Femur (tissue), 1 donor: ENCODE measurements around the gene SFMBT2.
"Not testable (repeated sequence)": the region's sequence is repeated elsewhere in the genome, so short reads cannot be mapped to it uniquely, and the experiment has no call there.

ENCODE experiments used
- DNase-seq: peaks from one replicate; pipeline ENCODE4 v3.0.0-alpha.2; 2017

Gene SFMBT2

DNA sequence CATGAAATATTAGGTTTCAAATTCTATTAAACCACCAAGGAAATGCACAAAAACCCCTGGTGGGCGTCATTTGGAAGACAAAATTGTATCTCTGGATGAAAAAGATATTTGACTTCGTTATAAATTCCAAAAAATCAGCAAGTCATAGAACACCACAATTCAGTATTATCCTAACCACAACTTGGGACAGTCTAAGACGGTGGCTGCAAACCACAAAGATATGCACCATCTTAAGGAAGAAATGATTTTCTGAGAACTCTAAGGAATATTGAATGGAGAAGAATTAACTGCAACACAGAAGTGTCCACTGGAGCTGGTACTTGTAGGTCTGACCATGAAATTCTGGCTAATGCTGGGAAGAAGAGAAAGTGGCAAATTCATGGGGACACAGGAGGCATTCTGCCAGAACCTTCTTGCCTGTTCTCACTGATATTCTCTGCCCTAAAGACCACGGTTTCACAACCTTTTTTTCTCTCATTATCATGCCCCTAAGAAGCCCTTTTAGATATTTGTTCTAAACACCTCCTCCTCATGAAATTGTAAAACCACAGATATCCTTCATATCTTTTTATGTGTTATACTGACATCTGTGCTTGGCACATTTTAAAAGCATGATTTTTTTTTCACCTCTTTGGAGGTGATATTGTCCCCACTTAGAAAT is 92.9 kb downstream of the SFMBT2 start:
- no peak for DNase-seq

DNA sequence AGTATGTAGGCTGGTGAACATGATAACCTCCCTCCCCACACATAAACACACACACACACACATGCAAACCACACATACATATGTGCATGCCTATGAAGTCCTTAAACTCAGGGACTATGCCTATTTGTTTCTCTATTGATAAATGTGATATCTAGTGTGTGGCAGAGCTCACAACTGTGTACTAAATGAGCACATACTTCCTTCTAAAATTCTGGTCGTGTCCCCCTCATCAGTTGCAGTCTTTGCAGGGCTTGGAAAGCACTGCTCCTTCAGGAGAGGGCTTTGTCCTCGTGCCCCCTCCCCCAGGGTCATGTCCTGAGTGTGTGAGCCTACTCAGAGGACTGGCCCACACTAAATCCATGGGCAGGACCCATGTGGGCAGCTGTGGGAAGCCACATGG is 94.0 kb downstream of the SFMBT2 start:
- DNase-seq = no peak

DNA sequence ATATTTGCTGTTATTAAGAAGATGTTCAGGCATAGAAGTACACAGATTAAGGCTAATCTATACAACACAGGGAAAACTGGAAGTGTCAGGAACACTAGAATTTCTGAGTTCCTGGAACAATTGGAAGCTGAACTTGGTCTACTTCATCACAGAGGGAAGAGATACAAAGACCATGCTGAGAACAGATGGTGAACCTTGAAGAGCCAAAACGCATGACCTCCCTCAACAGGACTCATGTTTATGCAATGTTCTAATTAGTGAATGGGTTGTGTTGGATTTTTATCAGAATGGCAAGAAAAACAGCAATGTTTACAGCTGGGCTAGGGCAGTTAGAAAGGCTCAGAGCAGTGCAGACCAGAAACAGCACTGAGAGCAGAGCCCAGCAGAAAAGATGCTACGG is 94.9 kb downstream of the SFMBT2 start:
- DNase-seq = no peak

DNA sequence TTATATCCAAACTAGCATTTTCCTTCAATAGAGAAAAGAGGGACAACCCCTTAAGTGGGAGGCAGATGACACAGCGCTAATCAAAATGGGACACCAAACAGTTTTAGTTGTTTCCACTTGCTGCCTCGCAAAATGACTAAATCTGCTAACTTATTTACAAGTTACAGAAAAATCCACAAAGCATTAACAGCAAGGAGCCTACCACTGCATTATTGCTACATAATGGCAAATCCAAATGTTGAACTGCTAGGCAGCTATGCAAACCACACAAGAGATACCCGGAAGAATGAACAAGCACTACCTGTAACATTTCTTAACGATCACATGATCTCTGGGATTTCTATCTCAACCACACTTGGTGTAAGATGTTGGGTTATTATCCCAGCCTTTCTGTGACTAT is 96.7 kb downstream of the SFMBT2 start:
- no peak for DNase-seq

DNA sequence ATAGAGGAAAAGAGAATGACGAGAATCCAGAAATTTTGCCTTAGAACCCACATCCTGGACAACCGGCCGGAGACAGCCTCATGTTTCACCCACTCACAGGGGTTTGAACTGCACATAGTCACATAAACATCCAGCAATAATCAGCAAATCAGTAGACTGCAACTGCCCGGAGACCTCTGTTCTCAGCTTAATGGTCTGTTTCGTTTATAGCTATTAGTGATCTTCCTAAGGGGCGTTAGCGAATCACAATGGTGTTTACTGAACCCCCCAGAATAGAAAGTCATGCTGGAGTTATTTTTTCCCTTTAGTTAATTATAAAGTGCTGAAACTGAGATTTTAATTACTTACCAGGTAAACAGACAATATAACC is 98.4 kb downstream of the SFMBT2 start:
- DNase-seq = no peak

DNA sequence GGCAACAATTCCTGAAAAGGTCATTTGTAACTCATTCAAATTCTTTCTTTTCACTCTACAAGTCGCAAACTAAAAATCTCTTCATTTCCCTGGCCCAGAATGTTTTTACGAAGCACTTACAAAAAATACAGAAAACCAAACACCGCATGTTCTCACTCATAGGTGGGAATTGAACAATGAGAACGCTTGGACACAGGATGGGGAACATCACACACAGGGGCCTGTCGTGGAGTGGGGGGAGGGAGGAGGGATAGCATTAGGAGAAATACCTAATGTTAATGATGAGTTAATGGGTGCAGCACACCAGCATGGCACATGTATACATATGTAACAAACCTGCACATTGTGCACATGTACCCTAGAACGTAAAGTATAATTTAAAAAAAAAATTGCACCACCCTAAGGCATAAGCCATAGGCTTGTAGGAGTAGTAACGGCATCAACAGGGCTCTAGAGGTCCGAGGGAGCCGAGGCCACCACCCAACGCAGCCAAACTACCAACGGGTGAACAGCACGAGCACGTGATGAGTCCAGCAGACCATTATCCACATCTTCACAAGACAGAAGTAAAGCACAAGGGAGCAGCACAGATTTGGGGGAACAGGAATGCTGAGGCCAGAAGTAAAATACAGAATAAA is 98.9 kb downstream of the SFMBT2 start:
- DNase-seq = not testable (repeated sequence)

DNA sequence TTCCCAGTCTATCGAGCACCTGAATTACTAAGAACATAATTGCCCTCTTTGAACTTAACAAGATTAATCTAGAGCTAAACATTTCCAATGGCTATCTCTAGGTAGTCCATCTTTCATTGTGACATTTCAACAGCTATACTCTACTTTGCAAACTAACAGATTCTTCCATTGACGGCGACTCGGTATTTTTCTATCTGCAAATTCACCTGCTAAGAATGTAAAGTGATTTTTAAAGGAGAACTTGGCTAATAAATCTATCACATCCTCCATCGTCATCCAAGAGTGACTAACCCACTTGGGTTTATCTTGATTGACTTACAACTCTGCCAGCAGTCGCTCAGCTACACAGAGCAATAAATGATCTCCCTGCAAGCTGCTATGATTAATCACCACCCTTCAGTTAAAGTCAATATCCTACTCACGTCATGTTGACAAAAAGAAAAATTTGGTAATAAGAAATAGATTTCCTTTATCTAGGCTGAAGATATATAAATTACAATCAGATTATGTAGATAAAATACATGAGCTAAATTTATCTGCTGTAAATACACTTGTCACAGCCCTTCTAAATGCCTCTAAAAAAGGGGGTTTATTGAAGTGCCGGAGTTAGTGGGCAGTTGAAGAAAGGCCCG is 99.5 kb downstream of the SFMBT2 start:
- no peak for DNase-seq

DNA sequence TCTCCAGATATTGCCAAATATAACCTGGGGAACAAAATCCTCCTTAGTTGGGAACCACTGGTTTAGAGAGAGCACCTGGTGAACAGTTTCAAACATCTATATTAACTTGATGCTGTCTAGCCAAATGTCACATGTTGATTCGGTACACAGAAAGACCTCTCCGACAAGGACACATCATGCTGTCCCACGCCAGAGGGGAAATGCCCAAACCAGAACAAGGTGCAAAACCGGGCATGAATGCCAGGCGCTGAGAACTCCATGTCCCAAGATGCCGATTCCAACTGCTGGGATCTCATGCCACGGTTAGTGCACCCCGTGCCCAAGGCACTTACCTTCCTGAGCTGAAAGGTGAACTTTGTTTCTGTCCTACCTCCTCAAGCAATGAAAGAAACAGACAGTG is 100.8 kb downstream of the SFMBT2 start:
- no peak for DNase-seq

DNA sequence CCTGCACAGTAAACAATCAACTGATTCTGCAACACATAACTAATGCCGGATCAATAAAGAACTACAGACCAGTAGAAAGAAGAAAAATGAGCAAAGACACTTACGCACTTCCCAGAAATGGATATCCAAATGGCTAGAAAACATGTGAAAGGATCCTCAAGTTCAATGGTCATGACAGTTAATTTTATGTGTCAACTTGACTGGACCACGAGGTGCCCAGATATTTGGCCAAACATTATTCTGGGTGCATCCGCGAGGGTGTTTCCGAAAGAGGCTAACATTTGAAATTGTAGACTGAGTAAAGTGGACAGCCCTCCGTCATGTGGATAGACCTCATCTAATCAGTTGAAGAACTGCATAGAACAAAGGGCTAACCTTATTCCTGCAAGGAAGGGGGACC is 102.0 kb downstream of the SFMBT2 start:
- no peak for DNase-seq

DNA sequence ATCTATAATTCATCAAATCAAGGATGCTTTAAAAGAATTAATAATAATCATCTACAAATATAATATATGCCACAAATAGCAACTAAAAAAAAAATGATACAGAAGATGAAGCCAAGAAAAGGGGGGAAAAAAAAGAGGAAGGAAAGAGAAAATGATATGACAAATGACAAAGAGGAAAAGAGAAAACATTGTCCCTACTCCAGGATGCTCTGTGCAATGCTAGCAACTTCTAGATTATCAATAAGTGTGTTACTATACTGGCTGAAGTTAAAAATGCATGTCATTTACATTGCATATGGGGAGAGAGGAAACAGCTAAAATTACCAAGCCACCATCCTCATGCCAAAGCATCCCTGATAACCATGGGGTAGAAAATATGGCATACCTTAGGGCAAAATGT is 104.2 kb downstream of the SFMBT2 start:
- DNase-seq = no peak

DNA sequence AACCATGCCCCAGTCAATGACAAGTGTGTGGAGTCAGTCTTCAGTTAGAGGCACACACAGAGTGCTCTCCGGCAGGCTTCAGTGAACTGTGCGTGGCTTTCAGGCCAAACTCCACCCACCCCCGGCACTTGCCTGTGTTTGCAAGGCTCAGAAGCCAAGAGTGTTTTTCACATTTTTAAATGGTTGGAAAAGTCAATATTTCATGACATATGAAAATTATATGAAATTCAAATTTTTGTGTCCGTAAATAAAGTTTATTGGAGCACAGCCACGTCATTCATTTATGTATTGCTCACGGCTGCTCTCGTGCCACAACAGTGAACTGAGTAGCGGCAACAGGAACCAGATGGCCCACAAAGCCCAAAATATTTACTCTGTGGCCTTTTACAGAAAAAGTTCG is 104.7 kb downstream of the SFMBT2 start:
- no peak for DNase-seq

DNA sequence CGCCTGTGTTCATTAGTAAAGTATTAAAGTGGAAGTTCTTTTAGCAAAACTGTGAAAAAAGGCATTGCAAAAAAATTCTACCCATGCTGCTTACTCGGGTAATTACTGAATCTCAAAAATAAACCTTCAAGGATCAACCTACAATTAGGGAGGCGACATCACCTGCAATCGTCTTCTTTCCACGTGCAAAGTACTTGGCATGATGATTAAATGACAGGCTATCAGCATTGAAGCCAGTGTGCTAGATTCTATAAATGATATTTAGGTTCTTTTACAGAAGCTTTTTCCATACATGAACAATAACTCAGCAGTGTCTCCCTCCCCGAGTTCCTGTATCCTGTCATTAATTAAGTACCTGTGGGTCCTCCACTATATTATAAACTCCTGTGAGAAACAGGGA is 105.8 kb downstream of the SFMBT2 start:
- DNase-seq = no peak

DNA sequence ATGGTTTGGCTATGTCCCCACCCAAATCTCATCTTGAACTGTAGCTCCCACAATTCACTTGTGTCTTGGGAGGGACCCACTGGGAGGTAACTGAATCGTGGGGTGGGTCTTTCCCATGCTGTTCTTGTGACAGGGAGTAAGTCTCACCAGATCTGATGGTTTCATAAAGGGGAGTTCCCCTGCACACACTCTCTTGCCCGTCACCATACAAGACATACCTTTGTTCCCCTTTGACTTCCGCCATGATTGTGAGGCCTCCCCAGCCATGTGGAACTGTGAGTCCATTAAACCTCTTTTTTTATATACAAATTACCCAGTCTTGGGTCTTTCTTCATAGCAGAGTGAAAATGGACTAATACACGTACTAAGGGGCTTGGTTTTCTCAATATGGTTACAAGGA is 106.7 kb downstream of the SFMBT2 start:
- DNase-seq = no peak

DNA sequence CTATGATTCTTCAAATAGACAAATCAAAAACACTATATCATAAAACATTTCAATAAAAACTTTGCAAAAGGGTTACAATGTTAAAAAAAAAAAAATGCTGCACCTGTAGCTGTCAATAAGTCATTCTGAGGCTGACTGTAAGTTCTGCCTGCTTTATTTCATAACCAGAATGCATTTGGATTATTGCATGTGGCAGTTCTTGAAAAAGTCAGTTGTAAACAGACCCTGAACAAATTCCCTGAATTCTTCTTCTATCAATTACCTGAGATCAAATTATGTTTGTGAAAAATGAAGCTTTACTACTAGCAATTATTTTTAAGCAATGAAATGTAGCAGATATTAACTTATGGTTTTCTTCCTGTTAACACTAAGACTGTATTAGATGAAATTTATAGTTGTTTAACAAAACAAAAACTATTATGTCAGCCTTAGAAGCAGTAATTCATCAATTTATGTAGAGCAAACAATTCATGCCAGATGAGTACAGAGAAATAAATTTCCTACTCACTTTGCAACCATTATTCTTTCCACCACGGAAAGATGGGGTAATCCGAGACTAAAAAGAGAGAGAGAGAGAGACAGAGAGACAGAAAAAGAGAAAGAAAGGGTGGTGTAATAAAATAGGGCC is 107.8 kb downstream of the SFMBT2 start:
- no peak for DNase-seq

DNA sequence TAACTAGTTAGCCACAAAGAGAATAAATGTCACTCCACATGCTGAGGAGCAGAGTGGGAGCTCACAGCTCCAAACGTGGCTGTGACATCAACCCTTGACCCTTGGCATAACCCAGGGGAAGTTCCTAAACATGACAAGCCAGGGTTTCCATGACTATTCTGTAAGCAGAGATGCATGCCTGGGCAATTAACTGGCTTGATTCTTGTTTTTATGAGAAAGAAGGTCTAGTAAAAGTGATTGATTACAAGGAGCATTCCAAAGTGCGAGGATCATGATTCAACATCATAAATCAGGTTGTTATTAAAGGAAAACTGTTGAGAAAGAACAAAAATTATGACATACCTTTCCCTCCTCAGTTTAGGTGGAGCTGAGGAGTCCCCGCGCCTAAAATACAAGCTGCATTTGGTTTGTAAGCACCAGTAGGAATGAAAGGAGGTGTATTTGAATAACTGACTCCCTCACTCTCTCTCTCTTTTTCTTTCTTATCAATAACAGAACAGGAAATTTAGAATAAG is 108.4 kb downstream of the SFMBT2 start:
- no peak for DNase-seq

DNA sequence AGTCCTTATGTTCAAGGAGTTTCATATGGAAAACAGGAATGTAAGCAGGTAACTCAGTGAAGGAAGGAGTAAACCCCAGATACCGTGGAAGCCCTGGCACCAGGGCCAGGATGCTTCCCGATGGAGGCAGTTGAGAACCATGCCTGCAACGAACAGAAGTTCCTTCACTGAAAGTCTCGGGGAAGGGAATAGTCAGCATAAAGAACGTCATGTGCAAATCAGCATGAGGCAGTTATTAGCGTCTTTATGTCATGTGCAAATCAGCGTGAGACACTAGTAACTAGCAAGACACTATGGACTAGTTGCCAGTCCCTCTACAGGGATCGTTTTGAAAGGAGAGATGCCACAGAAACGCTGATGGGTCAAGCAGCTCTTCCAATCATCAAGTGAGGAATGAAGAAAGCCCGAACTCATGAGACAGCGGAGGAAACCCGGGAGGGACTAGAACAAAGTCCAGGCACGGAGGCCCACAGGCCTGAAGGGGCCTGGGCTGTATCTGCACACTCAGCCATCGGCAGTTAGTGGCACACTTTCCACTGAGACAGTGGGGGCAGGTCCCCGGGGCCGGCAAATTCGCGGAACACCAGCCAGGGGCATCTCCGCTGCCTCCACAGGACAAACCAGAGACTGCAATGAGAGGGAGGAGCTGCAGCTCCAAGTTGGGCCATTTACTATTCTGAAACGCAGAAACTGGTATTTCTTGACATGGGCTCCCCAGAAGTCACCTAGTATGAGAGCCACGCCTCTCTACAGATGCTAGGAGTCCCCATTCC is 109.6 kb downstream of the SFMBT2 start:
- no peak for DNase-seq

DNA sequence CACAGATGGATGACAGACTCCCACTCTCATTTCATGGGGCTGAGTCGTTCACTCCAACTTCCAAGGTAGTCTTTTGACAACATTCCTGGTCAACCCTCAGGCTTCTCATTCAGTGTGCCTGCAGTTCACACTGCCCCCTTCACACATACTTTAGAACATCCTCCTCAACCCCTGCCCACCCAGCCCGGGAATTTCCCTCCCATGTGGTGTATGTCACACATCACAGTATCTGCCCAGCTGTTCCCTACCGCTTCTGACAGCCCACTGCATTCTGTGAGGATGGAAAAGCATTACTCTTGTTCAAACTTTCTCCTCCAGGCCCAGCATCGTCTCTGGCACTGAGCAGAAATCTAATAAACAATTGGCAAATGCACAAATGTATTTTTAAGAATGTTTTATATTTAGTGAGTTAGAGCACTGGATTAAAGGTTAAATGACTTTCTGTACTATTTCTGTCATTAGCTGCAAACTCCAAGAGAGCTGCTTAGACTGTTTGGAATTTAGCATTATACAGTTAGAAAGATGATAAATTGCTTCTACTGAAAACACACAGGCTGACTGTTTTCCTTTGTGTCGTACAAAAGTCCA is 110.4 kb downstream of the SFMBT2 start:
- peak; percentile 34 for DNase-seq

DNA sequence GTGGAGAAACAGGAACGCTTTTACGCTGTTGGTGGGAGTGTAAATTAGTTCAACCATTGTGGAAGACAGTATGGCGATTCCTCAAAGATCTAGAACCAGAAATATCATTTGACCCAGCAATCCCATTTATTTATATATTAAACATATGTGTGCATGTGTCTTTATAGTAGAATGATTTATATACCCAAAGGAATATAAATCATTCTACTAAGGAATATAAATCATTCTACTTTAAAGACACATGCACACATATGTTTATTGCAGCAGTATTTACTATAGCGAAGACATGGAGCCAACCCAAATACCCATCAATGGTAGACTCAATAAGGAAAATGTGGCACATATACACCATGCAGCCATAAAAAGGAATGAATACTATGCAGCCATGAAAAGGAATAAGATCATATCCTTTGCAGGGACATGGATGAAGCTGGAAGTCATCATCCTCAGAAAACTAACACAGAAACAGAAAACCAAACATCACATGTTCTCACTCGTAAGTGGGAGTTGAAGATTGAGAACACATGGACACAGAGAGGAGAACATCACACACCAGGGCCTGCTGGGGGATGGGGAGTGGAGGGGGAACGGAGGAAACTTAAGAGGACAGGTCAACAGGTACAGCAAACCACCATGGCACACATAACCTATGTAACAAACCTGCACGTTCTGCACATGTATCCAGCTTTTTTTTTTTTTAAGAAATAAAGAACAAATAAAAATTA is 111.1 kb downstream of the SFMBT2 start:
- DNase-seq = not testable (repeated sequence)

DNA sequence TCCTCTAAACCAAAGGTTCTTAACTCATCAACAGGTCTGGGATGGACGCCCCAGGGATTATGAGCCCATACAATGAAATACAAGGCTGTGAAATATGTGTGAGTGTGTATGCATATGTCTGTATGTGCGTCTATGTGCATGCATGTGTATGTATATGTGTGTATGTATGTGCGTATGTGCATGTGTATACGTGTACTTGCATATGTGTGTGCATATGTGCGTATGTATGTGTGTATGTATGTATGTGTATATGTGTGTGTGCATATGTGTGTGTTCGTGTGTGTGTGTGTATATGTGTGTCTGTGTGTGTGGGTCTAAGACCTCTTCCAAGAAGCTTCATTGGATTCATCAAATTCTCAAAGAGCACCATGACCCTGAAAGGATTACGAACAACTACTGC is 112.3 kb downstream of the SFMBT2 start:
- DNase-seq = no peak

DNA sequence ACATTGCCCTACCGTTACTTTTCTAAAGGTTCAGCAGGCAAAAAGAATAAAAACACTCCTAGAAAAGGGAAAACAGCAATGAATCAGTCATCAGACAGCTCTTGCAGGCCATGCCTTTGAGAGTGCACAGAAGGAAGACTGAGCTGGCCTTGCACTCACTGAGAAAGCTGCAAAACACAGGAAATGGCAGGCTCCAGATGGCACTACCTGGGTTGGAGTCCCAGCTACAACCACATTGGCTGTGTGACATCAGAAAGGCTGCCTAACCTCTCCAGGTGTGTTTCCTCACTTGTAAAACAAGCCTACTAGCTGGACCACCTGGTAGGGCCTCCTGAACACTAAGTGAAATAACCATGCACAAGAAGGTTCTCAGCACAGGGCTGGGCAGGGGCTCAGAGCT is 113.7 kb downstream of the SFMBT2 start:
- no peak for DNase-seq

DNA sequence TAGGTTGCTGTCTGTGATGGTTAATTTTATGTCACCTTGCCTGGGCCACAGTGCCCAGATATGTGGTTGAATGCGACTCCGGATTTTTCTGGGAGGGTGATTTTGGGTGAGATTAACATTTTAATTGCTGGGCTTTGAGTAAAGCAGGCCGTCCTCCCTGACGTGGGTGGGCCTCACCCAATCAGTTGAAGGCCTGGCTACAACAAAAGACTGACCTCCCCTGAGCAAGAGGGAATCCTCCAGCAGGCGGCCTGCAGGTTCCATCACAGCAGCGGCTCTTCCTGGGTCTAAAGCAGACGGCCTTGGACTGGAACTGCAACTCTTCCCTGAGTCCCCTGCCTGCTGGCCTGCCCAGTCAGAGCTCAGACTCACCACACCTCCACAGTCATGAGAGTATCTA is 114.2 kb downstream of the SFMBT2 start:
- DNase-seq = no peak

DNA sequence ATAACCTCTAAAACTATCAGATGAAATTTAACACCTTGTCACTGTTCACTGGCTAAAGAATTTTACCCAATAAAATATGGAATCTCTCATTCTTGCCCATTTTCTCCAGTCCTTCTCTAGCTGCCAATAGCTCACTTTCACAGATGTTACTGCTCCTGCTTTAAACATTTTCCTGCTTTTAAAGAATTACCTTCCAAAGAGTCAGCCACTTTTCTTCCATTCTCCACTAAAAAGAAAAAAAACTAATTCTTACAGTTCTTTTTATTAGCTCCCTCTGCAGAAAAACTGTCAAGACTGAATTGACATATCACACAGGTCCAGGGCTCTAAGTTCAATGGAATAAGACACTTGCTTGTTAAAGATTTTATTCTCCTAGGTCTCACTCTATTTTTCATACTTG is 114.8 kb downstream of the SFMBT2 start:
- DNase-seq = no peak
